ENCODE data around the gene DHCR24.

DNA sequence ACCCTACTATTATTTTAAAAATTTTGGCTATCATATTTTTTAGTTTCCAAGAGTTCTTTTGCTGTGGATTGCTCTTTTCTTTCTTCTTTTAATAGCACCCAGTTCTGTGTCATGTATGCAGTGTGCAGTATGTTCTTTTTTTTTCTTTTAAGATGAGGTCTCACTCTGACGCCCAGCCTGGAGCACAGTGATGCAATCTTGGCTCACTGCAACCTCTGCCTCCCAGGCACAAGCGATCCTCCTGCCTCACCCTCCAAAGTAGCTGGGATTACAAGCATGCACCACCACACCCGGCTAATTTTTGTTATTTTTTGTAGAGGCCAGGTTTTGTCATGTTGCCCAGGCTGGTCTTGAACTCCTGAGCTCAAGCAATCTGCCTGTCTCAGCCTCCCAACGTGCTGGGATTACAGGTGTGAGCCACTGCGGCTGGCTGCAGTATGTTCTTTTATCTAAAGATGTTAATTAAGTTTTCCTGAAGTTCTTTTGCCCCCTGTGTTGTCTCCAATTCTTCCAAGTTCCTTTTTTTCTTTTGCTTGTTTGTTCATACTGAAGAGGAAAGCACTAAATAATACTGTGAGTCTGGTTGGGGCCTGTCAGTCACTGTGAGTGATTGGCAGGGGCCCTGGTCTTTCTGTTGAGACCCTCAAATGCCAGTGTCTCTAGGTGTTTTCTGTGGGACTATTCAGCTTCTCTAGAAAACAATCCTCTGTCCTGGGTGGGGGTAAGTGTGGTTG is 68.4 kb downstream of the DHCR24 start:
- no peak for TF ChIP-seq POLR2A (IDR thresholded peaks at IDR 0.05; ENCODE audit: low read length)
- TF ChIP-seq GATA1 (IDR thresholded peaks at IDR 0.05; ENCODE audit: low read depth, low read length), result no peak

Measured in erythroblast (primary cell).